MM.1S (cell line): ENCODE measurements around the gene TUBB2A.
"Not testable (repeated sequence)": the region's sequence is repeated elsewhere in the genome, so short reads cannot be mapped to it uniquely, and the experiment has no call there.

Source experiments
- DNase-seq: peaks from one replicate; pipeline ENCODE4 v3.0.0-alpha.2; 2015
- H2AFZ ChIP-seq: fragments of 300-600 bp; sonication (generic); 2 replicates; pipeline ENCODE4 v1.6.0; 2016; ENCODE audit warnings: antibody characterized with exemption, low read length
- H3F3A ChIP-seq: fragments of 300-600 bp; sonication (generic); 2 replicates; pipeline ENCODE4 v1.6.1; 2016; ENCODE audit warnings: mild to moderate bottlenecking, antibody characterized with exemption, low read length, moderate library complexity, mixed read lengths; ENCODE audit not compliant: insufficient read depth
- H3K27ac ChIP-seq: fragments of 300-600 bp; sonication (generic); 2 replicates; pipeline ENCODE4 v1.5.1; 2016; ENCODE audit warnings: mild to moderate bottlenecking, low read length
- H3K27me3 ChIP-seq: fragments of 300-600 bp; sonication (generic); replicated peaks from 2 replicates; pipeline ENCODE4 v1.6.0; 2016; ENCODE audit warnings: low read length; ENCODE audit not compliant: insufficient read depth
- H3K36me3 ChIP-seq: fragments of 300-600 bp; sonication (generic); replicated peaks from 2 replicates; pipeline ENCODE4 v1.6.1; 2016; ENCODE audit warnings: mild to moderate bottlenecking, low read length, mixed read lengths; ENCODE audit not compliant: insufficient read depth
- H3K4me1 ChIP-seq: fragments of 300-600 bp; sonication (generic); 2 replicates; pipeline ENCODE4 v1.6.1; 2016; ENCODE audit warnings: low read length, mixed read lengths
- H3K4me2 ChIP-seq: fragments of 300-600 bp; sonication (generic); 2 replicates; pipeline ENCODE4 v1.6.0; 2016; ENCODE audit warnings: low read depth, low read length
- H3K4me3 ChIP-seq: fragments of 300-600 bp; sonication (generic); 2 replicates; pipeline ENCODE4 v1.5.1; 2016; ENCODE audit warnings: low read length, mixed read lengths
- H3K79me2 ChIP-seq: fragments of 300-600 bp; sonication (generic); 2 replicates; pipeline ENCODE4 v1.6.1; 2016; ENCODE audit warnings: mixed run types, low read length, mixed read lengths
- H3K9ac ChIP-seq: fragments of 300-600 bp; sonication (generic); 2 replicates; pipeline ENCODE4 v1.6.1; 2016; ENCODE audit warnings: low read length, mixed read lengths
- H3K9me2 ChIP-seq: fragments of 300-600 bp; sonication (generic); replicated peaks from 2 replicates; pipeline ENCODE4 v1.6.1; 2016; ENCODE audit warnings: mild to moderate bottlenecking, low read length, mixed read lengths; ENCODE audit not compliant: insufficient read depth
- H3K9me3 ChIP-seq: fragments of 300-600 bp; sonication (generic); replicated peaks from 2 replicates; pipeline ENCODE4 v1.6.1; 2016; ENCODE audit warnings: mild to moderate bottlenecking, low read length, mixed read lengths; ENCODE audit not compliant: insufficient read depth
- H4K20me1 ChIP-seq: fragments of 300-600 bp; sonication (generic); 2 replicates; pipeline ENCODE4 v1.6.1; 2016; ENCODE audit warnings: mild to moderate bottlenecking, low read length, moderate library complexity, mixed read lengths; ENCODE audit not compliant: insufficient read depth
- CTCF ChIP-seq: fragments of 300-600 bp; sonication (generic); IDR thresholded peaks from 2 replicates; pipeline ENCODE4 v1.5.1; 2016; ENCODE audit warnings: antibody characterized with exemption, low read length, mixed read lengths
- EZH2 ChIP-seq: fragments of 300-600 bp; sonication (generic); optimal IDR thresholded peaks from 2 replicates; pipeline ENCODE3; 2017; ENCODE audit warnings: low read depth, mild to moderate bottlenecking, antibody characterized with exemption, low read length, mixed read lengths
- EZH2phosphoT487 ChIP-seq: fragments of 300-600 bp; sonication (generic); IDR thresholded peaks from 2 replicates; pipeline ENCODE4 v1.6.1; 2018; ENCODE audit warnings: antibody characterized with exemption, low read length

Gene TUBB2A

GRCh38 chr6:3175715-3176402 is 18.5 kb upstream of the TUBB2A start:
- TF ChIP-seq CTCF (no peak), EZH2 (no peak), EZH2phosphoT487 (no peak)
- Histone ChIP-seq H4K20me1 (no peaks in the 10 kb centered on the region), H3K27ac (no peak overlapping the region), H3K36me3 (no peaks in the 10 kb centered on the region), H3F3A (no peaks in the 10 kb centered on the region), H3K4me3 (no peak overlapping the region), H3K27me3 (no peaks in the 10 kb centered on the region), H2AFZ (no peak overlapping the region), H3K9me3 (no peaks in the 10 kb centered on the region), H3K4me1 (no peaks in the 10 kb centered on the region), H3K4me2 (no peak overlapping the region), H3K9me2 (no peaks in the 10 kb centered on the region), H3K9ac (no peak overlapping the region), H3K79me2 (no peaks in the 10 kb centered on the region)
- no peak for DNase-seq

GRCh38 chr6:3173636-3174089 is 16.3 kb upstream of the TUBB2A start:
- not testable (repeated sequence) for H2AFZ ChIP-seq, H3K9ac ChIP-seq, H3K36me3 ChIP-seq, H3K4me2 ChIP-seq, H3K4me1 ChIP-seq, DNase-seq, H3K4me3 ChIP-seq, H3K9me2 ChIP-seq, H3K79me2 ChIP-seq, H3K9me3 ChIP-seq, H3F3A ChIP-seq, H3K27me3 ChIP-seq, H3K27ac ChIP-seq, H4K20me1 ChIP-seq

GRCh38 chr6:3172789-3173188 is 15.4 kb upstream of the TUBB2A start:
- not testable (repeated sequence) for H3K27ac ChIP-seq, H2AFZ ChIP-seq, H3K36me3 ChIP-seq, H3K4me3 ChIP-seq, H4K20me1 ChIP-seq, H3K27me3 ChIP-seq, H3K9me2 ChIP-seq, H3K79me2 ChIP-seq, H3K9me3 ChIP-seq, H3K4me2 ChIP-seq, H3K4me1 ChIP-seq, H3K9ac ChIP-seq, DNase-seq, H3F3A ChIP-seq

GRCh38 chr6:3171313-3172175 is 14.2 kb upstream of the TUBB2A start:
- not testable (repeated sequence) for H2AFZ ChIP-seq, H3K9me2 ChIP-seq, H3K27me3 ChIP-seq, DNase-seq, H3F3A ChIP-seq, H3K4me3 ChIP-seq, H3K9ac ChIP-seq, H3K27ac ChIP-seq, H3K79me2 ChIP-seq, H4K20me1 ChIP-seq, H3K4me2 ChIP-seq, H3K9me3 ChIP-seq, H3K36me3 ChIP-seq, H3K4me1 ChIP-seq

- not testable (repeated sequence) for H3F3A ChIP-seq, H3K4me3 ChIP-seq, H2AFZ ChIP-seq, H3K79me2 ChIP-seq, H3K4me2 ChIP-seq, H3K27me3 ChIP-seq, H3K27ac ChIP-seq, H3K36me3 ChIP-seq, H3K4me1 ChIP-seq, DNase-seq, H3K9ac ChIP-seq, H3K9me2 ChIP-seq, H3K9me3 ChIP-seq, H4K20me1 ChIP-seq
Measured at GRCh38 chr6:3170676-3171075, 13.3 kb upstream of the TUBB2A start.

GRCh38 chr6:3168046-3168445 is 10.7 kb upstream of the TUBB2A start:
- H4K20me1 ChIP-seq, H3K9me3 ChIP-seq, H3K36me3 ChIP-seq, H3F3A ChIP-seq, DNase-seq, H3K4me1 ChIP-seq, H3K4me2 ChIP-seq, H3K9ac ChIP-seq, H3K27ac ChIP-seq, H3K79me2 ChIP-seq, H3K4me3 ChIP-seq, H2AFZ ChIP-seq, H3K27me3 ChIP-seq, H3K9me2 ChIP-seq: not testable (repeated sequence)
